Superior temporal gyrus (tissue), 1 donor: ENCODE data around the gene TOB1.
A peak's percentile ranks its signal among the peaks of the same experiment; 100 is the strongest.

ENCODE experiments used
- DNase-seq: peaks from one replicate; pipeline ENCODE4 v3.0.0-alpha.2; 2016; ENCODE audit errors: extremely low spot score

Gene TOB1

GRCh38 chr17:50832267-50832863, 33.8 kb downstream of the TOB1 start:
- DNase-seq = no peak

GRCh38 chr17:50831471-50831928, 34.7 kb downstream of the TOB1 start:
- no peak for DNase-seq

GRCh38 chr17:50830994-50831393, 35.2 kb downstream of the TOB1 start:
- no peak for DNase-seq

- DNase-seq = no peak
These were observed 35.8 kb downstream of the TOB1 start for GRCh38 chr17:50830352-50830751.

GRCh38 chr17:50829332-50829731, 36.8 kb downstream of the TOB1 start:
- no peak for DNase-seq

- no peak for DNase-seq
These were observed 37.5 kb downstream of the TOB1 start for GRCh38 chr17:50828508-50829170.

GRCh38 chr17:50825188-50825587, 41.0 kb downstream of the TOB1 start:
- DNase-seq = no peak

GRCh38 chr17:50824429-50824828, 41.7 kb downstream of the TOB1 start:
- DNase-seq = no peak

GRCh38 chr17:50822550-50822949, 43.6 kb downstream of the TOB1 start:
- no peak for DNase-seq

GRCh38 chr17:50820651-50821050, 45.5 kb downstream of the TOB1 start:
- no peak for DNase-seq

GRCh38 chr17:50818921-50819657, 47.1 kb downstream of the TOB1 start:
- DNase-seq = no peak

- DNase-seq = no peak
These were observed 47.9 kb downstream of the TOB1 start for GRCh38 chr17:50818261-50818660.

- no peak for DNase-seq
These were observed 48.3 kb downstream of the TOB1 start for GRCh38 chr17:50817838-50818237.

- DNase-seq = peak; percentile 56
These were observed 49.1 kb downstream of the TOB1 start for GRCh38 chr17:50816771-50817751.

- no peak for DNase-seq
These were observed 49.9 kb downstream of the TOB1 start for GRCh38 chr17:50816271-50816670.

GRCh38 chr17:50815400-50815799, 50.8 kb downstream of the TOB1 start:
- DNase-seq = no peak

GRCh38 chr17:50813583-50813982, 52.6 kb downstream of the TOB1 start:
- DNase-seq = no peak
